Measurements from ENCODE around the gene KCNJ14.

The KCNJ14 gene

DNA sequence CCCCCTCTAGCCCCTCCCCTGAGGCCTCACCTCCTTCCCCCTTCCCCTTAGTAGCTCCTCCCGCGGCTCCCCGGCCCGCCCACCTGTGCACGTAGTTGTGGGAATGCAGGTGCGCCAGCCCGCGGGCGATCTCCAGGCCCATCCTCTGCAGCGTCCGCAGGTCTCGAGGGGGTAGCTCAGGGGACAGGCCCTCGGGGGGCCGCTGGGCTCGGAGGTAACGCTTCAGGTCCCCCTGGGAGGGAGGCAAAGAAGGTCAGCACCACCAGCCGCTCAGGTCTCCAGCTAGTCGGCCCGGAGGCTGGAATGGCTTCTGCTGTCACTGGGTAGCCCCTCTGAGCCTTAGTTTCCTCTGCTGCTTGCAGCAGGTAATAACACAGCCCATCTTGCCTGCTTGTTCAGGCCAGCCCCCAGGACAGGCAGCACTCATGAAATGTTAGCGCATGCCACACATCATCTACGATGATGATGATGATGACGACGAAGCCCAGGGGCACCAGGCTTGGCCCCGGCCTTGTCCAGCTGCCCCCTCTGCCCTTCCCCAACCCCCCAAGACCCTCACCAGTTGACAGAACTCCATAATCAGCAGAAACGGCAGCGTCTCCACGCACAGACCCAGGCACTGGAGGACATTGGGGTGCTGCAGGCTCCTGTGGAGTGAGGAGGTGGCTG lies 47.1 kb downstream of the KCNJ14 start:
- TF ChIP-seq, protein P1, sequence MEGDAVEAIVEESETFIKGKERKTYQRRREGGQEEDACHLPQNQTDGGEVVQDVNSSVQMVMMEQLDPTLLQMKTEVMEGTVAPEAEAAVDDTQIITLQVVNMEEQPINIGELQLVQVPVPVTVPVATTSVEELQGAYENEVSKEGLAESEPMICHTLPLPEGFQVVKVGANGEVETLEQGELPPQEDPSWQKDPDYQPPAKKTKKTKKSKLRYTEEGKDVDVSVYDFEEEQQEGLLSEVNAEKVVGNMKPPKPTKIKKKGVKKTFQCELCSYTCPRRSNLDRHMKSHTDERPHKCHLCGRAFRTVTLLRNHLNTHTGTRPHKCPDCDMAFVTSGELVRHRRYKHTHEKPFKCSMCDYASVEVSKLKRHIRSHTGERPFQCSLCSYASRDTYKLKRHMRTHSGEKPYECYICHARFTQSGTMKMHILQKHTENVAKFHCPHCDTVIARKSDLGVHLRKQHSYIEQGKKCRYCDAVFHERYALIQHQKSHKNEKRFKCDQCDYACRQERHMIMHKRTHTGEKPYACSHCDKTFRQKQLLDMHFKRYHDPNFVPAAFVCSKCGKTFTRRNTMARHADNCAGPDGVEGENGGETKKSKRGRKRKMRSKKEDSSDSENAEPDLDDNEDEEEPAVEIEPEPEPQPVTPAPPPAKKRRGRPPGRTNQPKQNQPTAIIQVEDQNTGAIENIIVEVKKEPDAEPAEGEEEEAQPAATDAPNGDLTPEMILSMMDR (IDR thresholded peaks at IDR 0.05; ENCODE audit: low read depth, low read length) = no peak
- no peak for DNase-seq (ENCODE audit: extremely low read depth, low read depth)

DNA sequence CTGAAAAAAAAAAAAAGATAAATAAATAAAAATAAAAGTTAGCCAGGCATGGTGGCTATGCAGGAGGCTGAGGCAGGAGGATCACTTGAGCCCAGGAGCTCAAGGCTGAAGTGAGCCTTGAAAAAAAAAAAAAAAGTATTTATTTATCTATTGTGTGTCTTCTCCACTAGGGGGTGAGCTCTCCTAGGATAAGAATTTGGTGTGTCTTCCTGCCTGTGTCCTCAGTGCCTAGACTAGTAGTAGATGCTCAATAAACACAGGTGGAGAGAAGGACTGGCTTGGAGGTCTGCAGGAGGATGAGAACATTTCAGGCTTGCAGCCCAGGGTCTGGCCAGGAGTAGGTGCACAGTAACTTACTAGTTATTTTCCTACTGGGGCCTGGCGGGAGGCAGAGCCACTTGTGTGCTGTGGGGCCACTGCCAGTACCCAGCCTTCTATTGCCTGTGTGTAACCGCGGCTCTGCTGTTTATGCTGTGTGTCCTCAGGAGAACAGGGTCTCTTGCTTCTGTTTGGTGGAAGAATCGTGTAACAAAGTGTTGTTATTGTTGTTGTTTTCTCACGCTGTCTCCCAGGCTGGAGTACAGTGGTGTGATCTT lies 50.9 kb downstream of the KCNJ14 start:
- DNase-seq (ENCODE audit: extremely low read depth, low read depth) = peak; percentile 10
- TF ChIP-seq, protein P1 (IDR thresholded peaks at IDR 0.05; ENCODE audit: low read depth, low read length) = peak; percentile 42

DNA sequence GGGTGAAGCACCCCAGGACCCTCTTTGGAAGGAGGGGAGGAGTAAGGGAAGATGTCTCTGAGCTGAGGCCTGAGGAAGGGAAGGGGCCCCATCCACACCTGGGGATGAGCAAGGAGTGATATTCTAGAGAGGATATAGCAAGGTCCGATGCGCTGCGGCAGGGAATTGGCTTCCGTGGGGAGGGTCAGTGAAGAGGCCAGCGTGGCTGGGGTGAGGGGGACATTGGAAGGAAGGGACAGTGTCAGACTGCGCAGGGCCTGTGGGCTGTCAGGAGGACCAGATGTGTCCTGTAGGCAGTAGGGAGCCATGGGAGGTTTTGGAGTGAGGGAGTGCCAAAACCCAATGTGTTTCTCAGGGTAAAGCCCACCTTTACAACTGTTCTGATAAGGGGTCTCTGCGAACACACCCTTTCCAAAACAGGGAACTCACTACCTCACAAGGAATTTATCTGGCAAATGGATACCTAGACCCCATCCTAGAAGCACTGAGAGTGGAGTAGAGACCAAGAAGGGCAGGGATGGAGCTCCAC lies 52.6 kb downstream of the KCNJ14 start:
- TF ChIP-seq, protein P1 (IDR thresholded peaks at IDR 0.05; ENCODE audit: low read depth, low read length) = no peak
- DNase-seq (ENCODE audit: extremely low read depth, low read depth) = no peak

DNA sequence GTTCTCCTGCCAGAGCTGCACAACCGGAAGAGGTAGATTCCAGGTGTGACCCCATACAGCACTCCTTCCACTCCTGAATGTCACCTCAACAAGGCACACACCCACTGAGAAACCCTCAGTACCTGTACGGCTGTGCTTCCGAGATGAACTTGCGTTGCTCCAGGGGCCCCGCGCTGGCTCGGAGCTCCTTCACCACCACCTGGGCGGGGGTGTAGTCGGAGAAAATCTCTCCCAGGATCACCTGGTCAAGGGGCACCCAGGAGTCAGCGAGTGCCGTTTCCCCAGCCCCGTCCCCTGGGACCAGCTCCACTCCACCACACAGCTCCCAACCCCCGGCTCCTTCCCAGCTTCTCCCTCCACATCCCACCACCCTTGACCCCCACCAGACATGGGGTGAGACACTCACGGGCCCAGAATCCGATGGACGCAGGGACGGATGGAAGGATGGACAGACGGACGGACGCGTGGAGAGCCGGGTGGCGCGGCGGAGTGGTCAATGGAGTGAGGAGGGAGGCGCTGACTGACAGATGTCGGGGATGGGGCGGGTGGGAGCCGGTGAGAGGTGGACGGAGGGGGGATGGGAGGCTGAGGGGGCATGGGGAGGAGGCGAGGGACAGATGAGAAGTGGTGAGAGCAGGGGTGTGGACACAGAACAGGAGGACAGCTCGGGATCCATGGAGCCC lies 53.5 kb downstream of the KCNJ14 start:
- DNase-seq (ENCODE audit: extremely low read depth, low read depth) = no peak
- TF ChIP-seq, protein P1 (IDR thresholded peaks at IDR 0.05; ENCODE audit: low read depth, low read length) = no peak

DNA sequence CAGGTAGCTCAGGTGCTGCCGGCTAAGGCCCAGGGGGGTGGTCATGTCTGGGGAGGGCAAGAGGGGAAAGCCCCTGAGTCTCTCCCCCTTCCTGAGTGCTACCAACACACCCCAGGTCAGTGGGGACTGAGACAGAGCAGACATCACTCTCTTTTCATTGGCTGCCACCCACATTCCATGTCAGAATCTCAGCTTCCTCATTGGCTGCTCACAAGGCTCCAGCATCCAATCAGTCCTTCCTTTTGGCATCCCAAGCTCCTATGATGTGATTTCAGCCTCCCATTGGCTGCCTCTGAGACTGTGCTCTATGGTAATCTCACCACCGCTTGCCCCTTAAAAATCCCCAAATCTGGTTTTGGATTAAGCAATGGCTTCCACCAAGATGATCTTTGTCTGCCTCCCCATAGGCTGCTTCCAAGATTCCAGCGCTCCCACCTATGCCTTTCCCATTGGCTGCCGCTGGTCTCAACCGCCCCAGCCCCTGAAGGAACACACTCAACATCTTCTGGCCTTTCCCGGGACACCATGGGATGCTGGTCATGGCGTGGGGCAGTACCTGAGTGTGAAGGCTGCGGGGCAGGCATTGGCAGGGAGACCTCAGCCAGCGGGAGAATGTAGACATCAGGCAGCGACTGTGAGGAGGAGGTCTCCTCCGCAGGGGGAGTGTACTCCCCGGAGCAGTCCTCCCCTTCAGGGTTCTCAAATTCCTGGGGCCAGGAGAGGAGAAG lies 54.3 kb downstream of the KCNJ14 start:
- DNase-seq (ENCODE audit: extremely low read depth, low read depth) = no peak
- TF ChIP-seq, protein P1 (IDR thresholded peaks at IDR 0.05; ENCODE audit: low read depth, low read length) = no peak

DNA sequence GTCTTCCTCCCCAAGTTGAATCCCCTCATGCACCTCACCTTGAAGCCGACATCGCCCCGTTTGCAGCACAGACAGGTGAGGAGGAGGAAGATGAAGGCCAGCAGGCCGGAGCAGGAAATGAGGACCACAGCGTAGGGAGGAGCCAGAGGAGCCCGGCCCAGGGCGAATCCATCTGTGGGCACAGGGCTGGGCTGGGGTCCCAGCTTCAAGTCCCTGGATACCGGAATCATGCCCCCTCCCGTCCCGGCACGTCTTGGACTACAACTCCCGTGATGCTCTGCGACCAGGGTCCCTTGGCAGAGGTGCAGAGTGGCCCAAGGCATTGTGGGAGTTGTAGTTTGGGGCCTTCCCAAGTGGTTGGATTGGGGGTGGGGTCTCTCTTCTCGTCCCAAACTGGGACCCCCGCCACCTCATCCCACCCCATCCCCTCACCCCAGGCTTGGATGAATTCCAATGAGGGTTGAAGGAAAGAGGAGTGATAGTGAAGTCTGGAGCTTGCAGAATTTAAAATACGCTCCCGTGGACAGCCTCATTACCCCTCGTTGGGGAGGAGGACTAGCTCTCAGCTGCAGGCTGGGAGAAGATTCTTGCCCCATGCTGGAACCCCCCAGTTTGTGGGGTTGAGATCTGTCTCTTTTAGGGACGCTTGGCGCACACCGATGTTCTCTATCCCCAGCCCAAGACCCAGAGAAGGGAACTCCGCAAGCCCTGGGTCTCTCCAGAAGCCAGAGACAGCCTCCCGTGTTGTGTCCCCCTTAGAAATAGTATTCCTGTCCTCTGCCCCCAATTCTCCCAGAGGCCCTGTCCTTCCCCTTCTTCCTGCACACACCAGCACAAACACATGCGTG lies 55.3 kb downstream of the KCNJ14 start:
- TF ChIP-seq, protein P1 (IDR thresholded peaks at IDR 0.05; ENCODE audit: low read depth, low read length) = no peak
- DNase-seq (ENCODE audit: extremely low read depth, low read depth) = peak; percentile 4
